Fibroblast of skin of right biceps (primary cell): ENCODE measurements around the gene TRIM63.

Experiments
- DNase-seq: peaks from one replicate; pipeline ENCODE4 v3.0.0-alpha.2; 2013

The TRIM63 gene

DNA sequence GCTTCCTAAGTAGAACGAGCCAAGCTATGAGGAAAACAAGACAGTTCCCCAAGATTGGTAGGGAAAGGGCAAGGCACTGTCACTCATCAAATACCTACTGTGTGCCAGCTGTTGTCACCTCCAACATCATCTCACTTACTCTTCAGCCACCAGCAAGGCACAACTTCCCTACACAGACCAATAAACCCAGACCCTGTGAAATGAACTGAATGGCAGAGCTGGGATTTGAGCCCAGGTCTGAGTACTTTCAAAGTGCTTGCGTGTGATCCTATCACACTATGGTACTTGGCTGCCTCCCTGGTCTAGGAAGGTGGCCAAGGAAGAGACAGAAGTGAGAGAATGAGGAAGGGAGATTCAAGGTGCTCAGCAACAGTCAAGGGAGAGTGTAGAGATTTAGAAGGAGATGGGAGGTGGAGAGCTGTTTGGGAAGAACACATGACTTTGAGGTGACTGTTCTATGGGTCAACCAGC is 16.7 kb upstream of the TRIM63 start:
- DNase-seq = no peak

DNA sequence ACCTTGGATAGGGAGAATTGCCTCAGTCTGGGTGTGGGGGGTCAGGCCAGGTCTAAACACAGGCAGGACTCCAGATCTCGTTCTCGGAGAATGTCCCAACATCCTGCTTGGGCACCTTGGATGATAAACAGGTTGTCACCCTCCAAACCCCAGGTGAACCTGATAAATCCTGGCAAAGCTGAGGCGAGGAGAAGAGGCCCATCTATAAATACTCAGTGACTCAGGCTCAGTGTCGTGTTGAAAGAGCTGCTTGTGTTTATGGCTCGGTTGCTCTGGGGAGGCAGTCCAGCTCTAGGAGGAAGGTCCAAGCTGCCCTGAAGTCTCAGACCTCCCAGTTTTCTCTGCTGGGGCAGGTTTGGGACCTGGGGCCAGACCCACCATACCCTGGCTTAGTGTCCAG is 15.8 kb upstream of the TRIM63 start:
- no peak for DNase-seq

DNA sequence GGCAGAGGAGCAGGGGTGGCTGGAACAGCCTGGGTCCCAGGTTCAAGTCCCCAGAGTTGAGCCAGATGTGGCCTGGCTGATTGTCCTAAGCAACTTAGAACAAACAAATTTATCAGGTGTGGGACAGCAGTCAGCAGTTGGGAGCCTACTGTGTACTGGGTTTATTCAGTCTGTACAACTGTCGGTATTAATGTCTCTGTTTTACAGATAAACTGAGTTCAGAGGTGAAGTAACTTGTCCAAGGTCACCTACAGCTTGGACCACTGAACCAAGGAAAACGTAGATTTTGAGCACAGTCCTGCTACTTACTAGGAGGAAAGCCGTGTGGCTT is 14.6 kb upstream of the TRIM63 start:
- no peak for DNase-seq

DNA sequence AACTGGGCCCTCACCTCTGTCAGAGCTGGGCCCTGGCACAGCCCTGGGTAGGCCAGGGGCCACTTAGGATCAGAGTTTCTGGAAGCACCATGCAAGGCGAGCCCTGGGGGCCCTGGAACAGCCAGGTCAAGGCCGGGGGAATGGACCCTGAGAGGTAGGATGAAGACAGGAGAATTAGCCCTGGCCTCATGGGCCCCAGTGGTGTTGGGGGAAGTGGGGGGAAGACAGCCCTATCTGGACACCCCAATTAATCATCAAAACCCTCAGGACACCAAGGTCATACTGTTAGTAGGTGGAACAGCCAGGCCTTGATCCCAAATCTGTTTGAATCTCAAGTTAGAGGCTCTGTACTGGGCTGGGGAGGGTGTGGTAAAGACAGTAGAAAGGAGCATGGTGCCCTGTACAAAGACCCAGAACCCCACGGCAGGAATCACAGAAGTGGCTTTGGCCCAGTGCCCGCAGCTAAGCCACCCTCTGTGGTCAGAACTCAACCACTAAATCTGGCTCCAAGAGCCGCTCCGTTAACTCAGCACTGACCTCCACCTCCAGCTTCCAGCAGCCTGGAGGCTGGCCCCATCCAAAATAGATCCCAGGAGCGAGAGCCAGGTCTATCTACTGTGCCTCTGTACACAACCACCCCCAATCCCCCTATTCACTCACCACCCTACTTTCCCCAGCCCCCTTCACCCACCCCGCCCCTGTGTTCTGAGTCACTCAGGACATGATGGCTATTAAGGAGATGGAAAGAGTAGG is 14.0 kb upstream of the TRIM63 start:
- DNase-seq = no peak

DNA sequence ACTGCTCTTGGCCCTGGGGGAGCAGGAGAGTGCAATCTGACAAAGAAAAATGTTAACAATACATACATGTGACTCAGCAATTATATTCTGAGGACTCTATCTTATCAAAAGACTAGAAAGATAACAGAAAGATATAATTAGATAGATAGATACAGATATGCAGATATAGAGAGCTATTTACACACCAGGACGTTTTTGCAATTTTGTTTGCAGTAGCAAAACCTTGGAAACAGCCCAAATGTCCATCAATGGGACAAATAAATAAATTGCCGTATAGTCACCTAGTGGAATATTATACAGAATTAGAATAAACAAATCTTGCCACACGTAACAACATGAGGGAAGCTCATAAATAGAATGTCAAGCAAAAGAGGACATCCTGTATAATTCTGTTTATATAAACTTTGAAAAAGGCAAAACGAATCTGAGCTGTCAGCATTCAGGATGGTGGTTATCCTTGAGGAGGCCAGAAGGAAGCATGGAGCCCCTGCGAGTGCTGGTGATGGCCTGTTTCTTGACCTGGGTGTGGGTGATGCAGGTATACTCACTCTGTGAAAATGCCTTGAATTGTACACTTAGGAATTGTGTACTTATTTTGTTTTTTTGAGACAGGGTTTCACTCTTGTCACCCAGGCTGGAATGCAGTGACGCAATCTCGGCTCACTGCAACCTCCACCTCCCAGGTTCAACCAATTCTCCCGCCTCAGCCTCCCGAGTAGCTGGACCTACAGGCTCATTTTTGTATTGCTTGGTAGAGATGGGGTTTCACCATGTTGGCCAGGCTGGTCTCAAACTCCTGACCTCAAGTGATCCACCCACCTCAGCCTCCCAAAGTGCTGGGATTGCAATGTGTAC is 12.8 kb upstream of the TRIM63 start:
- no peak for DNase-seq

DNA sequence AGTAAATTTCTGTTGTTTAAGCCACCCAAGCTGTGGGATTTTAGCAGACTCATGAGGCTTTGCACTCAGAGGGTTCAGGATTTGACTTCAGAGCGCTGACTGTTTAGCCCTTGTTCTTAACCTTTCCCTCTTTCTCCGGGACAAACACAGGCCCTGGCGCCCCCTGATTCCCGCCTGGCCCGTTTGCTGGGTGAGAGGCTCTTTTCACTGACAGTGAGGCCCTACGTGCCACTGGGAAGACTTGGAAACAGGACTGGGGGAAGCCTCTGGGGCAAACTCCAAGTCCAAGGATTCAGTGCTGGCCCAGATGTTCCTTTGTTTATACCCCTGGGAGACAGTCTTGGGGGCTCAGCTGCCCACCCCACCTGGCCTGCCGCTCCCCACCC is 11.7 kb upstream of the TRIM63 start:
- no peak for DNase-seq

DNA sequence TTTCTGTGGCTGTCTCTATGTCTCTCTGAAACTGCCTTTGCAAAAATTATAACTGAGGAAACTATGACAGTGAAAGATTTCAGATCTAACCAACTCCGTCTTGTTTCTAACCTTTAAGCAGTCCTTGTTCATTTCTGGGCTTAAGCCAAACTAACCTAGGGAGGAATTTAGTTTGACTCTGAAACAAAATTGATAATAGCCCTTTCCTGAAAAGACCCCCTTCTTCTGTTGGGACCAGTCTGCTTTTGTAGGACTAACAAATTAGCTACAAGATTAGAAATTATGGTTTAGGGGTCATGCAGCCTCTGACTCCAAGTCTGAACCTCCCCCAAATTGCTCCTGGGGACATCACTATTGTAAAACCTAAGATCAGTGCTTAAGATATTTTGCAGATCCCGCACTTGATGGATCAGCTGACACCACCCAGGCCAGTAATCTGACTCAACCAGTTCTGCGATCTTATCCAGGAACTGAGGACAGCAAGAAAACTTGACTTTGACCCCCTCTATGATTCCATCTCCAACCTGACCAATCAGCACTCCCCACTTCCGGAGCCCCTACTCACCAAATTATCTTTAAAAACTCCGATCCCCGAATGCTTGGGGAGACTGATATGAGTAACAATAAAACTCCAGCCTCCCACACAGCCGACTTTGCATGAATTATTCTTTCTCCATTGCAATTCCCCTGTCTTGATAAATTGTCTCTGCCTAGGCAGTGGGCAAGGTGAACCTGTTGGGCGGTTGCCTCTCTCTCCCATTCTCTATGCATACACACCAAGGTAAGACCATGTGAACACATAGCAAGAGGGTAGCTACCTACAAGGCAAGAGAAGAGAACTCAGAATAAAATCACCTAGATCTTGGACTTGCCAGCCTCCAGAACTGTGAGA is 11.1 kb upstream of the TRIM63 start:
- DNase-seq = no peak

DNA sequence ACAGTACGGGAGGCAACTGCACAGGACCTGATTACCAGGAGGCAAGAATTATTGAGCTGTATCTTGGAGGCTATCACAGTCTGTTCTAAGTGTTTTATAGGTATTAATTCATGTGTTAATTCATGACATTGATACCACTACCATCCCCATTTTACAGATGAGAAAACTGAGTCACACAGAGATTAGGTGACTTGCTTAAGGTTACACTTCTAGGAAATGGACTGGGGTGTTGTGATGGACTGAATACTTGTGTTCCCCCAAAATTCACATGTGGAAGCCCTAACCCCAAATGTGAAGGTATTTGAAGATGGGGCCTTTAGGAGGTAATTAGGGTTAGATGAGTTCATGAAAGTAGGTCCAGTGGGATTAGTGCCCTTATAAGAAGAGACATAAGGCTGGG is 10.1 kb upstream of the TRIM63 start:
- no peak for DNase-seq

DNA sequence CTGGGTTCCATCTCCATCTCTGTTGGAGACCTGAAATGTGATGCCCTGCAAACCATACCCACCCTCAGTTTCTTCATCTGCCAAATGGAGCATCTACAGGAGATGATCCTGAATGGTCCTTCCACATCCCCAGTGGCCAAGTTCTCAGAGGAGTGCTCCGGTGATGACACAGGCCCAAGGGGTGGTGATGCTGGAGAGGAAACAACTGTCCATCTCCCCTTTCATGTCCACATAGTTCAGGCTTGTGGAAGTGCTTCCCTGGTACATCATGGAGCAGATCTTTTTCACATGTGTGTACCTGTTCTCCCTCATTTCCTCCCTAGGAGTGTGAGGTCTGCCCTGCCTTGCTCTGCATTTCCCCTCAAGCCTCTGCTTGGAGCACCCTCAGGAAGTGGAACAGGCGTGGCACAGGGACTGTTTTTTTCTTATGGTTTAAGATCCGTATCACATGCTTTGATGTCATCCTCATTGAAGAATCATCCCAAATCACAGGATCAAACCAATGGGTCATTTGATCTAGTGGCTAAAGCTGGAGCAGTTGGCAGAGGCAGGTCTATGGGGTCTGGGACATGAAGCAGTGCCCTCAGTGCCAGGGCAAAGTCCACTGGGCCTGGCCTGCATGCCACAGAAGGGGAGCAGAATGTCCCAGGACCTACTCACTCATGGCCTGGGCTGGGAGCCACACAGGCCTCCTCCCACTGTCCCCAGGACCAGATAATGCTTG is 8.2 kb upstream of the TRIM63 start:
- no peak for DNase-seq

DNA sequence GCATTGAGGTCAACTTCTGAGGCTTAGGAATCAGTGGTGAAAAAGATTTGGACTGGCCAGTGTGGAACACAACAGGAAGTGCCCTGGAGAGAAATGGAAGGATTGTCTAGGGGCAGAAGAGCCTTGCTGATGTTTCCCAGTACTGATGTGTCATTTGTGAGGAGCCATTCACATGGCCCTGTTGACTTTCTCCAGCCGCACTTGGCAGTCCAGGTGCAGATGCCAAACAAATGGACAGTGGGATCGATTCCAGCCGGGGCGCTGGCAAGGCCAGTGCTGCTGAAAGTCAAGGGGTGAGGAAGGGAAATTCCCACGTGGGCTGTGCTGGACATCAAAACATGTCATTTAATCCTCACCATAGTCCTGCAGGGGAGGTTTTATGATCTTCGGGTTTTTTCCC is 4.9 kb upstream of the TRIM63 start:
- no peak for DNase-seq

DNA sequence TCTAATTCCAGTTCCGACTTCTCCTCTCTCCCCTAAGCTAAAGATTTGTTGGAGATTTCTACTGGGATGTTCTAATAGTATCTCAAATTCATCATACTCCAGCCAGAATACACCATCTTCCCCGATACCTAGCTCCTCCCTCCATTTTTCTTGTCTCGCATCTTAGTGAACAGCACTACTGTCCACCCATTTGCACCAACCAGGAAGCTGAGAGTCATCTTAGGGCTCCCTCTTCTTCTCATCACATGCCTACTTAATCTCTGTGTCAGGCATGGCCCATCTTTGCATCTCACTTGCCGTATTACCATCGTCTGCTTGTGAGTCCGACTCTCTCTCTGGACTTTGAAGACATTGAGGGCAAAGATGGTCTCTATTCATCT is 3.5 kb upstream of the TRIM63 start:
- no peak for DNase-seq

DNA sequence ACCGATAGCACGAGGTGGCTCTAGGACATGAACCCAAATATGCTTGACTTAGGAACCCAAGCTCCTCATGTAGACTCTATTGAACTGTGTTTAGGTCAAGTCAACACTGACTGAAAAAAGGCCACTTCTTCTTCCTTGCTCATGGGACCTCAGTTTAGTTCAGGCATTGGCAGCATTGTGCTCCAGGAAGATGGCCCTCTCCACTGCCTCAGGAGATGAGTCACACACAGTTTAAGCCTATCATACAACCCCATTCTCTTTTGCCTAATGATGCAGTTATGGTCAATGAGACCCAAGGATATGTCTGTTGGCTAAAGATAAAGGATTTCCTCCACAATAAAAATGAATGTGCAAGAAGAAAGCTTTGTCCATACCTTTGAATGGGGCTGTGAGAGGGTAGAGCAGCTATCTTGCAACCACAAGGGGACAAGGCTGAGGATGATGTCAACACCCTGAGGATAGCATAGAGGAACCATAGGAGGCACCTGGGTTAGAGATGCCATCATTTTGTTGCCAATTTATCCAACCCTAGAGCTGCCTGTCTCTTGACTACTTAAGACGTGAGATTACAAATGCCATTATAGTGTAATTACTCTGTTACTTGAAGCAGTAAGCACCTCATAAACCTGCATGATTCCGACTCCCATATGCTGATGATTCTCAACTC is 3.0 kb upstream of the TRIM63 start:
- no peak for DNase-seq

DNA sequence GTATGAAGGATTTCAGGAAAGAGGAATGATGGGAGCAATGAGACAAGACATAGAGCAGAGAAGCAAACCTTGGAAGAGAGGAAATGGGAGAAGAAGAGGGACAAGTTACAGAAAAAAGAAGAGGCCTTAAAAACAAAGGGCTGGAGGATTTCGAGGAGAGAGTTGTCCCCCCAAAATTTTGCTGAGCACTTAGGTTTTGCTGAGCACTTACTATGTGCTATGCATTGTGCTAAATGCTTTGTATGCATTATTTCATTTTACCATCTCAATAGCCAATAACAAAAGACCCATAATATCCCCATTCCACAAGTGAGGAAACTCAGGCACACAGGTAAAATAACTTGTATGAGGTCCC is 2.5 kb upstream of the TRIM63 start:
- no peak for DNase-seq

DNA sequence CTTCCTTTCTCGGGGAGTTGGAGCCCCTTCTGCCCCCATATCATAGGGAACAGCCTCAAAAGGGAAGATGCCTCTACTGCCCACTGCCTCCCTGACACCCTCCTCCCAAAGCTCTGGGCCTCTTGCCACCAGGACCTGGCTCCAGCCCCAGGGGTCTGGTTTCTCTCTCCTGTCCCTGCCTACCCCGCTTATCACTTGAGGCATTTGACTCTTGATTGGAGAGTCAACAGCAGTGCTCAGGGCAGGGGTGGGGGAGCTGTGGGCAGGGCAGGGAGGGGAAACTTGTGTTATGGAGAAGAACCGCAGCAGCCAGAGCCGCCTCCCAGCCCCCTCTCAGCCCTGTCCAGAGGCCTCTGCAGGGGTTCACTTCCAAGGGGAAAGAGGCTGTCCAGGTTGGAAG is 573 bp downstream of the TRIM63 start:
- no peak for DNase-seq

DNA sequence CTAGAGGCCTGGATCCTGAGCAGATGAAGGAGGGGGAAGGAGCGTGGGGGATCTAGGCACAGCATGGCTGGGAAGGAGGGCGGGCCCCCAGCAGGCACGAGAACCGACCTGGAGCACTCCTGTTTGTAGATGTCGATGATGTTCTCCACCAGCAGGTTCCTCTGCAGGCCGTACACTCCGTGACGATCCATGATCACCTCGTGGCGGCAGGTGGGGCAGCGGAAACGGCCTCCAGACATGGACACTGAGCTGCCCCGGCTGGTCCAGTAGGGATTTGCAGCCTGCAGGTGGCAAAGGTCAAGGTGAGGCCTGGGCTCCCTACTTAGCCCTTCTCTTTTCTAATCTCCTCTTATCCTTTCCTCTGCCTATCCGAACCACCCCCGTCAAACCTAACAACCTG is 1.3 kb downstream of the TRIM63 start:
- DNase-seq = no peak

DNA sequence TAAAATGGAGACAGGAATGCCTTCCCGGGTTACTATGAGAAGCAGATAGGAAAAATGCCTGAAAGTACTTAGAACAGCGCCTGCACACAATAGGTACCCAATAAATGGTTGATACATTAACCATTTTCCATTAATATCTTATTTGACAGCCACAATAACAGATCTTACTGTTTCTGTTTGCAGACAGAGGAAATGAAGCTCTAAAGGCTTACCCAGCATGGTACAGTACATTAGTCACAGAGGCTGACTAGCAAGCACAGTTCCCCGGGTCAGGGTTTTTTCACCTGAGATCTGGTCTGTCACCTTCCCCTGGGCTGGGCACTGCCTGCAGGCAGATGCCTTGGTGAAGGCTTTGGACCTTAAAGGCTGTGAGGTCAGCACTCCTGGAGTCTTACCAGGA is 2.9 kb downstream of the TRIM63 start:
- DNase-seq = no peak

DNA sequence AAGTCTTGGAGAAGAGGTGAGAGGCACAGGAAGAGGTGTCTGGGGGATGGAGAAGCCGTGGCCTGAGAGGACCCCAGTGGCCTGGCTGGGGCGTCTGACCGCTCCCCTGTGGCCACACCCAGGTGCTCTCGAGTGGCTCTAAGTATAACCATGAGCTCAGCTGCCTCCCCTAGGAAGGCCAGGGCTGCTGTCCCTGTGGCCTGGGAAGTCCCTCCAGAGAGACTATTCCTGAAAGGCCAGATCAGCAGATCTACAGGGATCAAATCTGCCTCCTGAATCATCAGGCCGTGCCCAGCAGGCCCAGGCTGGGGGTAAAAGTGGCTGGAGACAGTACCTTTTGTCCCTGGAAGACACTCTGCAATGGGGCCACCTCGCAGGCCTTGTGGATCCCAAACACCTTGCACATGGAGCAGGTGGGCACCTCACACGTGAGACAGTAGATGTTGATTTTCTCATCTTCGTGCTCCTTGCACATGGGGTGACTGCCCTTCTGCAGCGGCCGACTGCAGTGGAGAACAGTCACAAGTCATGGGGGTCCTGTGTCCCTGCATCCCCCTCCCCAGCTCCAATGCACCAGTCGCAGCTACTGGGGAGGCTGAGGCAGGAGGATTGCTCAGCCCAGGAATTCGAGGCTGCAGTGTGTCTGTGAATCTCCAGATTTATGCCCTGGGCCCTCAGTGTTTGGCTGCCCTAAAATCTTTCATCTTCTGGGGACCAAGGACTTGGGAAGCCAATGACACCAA is 6.4 kb downstream of the TRIM63 start:
- no peak for DNase-seq

DNA sequence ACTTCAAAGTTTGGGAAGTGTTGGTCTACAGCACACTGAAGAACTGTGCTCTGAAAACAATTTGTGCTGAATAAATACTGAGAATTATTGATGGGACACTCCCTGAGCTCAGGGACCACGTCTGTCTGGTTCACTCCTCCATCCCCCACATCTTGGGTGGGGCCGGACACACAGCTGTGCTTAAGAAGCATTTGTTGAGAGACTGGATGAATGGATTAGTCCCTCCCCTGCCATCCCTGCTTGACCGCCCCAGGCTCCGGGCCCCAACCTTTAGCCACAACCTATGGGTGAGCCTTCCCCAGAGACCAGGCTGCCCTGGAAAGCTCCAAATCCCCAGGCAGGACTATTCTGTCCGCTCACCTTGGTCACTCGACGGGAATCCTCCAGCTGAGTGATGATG is 7.5 kb downstream of the TRIM63 start:
- DNase-seq = no peak

DNA sequence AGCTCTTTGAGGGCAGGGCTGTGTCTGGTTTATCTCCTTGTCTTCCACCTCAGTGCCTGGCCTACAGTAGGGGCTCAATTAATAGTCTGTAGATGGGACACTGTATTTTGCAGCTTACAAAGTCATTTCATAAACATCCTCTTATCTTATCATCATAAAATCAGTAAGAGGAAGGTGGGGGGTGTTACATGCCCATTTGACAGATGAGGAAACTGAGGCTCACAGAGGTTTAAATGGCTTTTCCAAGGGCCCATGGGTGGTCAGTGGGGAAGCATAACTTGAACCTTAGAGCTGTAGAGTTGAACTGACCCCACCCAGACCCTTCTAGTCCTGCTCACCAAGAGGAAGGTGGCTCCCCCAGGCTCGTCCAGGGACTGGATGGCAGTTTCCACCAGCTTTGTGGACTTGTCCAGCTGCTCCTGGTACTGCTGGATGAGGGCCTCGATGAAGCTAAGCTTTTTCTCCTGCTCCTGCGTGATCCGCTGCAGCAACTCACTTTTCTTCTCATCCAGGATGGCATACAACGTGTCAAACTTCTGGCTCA is 9.3 kb downstream of the TRIM63 start:
- DNase-seq = no peak

DNA sequence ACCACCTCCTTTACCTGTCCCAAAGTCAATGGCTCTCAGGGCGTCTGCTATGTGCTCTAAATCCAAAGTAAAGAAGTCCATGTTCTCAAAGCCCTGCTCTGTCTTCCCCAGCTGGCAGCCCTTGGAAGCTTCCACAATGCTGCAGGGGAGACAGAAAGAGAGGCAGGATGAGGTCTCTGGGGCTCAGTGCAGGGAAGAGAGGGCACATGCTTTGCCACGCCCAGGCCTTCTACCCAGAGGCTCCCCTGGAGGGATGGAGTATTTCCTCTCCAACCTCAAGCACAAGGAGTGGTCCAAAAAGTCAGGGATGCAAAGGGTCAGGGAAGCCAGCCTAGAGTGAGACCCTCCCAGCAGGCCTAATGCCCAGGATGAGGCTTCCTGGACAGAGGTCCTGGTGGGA is 10.2 kb downstream of the TRIM63 start:
- DNase-seq = no peak

DNA sequence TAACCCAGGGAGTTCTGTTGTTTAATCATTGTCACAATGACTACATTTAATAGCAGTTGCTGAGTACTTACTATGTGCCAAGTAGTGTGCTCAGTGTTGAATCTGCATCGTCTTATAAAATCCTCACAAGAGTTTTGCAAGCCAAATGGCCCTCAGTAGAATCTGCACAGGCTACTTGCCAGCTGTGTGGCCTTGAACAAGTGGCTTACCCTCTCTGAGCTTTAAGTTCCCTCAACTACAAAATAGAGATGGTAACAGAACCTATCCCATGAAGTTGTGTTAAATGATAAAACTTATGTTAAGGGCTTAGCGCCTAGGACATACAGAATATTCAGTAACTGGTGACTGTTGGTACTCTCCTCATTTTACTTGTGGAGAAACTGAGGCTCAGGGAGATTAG is 12.4 kb downstream of the TRIM63 start:
- no peak for DNase-seq
